Measurements from ENCODE around the gene COG7. TPM values are rescaled to one million over a fixed set of nuclear protein-coding genes. Genes with fewer than 3 reads are reported as not detected.
"Not testable (repeated sequence)": the region's sequence is repeated elsewhere in the genome, so short reads cannot be mapped to it uniquely, and the experiment has no call there.

The COG7 gene
- 10 to 100 TPM in 11 of 12 donors, not detected in 1; 10.7 to 28.9 (median 15.5) TPM for polyA plus RNA-seq (ENCODE audit: insufficient read length in 12 of 12)
- long read RNA-seq, donor 1, partial matches to known transcripts: 0 of 1 reads
- long read RNA-seq, donor 1, other reads (novel, unspliced or antisense): 0 of 1 reads
- long read RNA-seq, donor 2, partial matches to known transcripts: 0 of 4 reads
- long read RNA-seq, donor 2, other reads (novel, unspliced or antisense): 0 of 4 reads
- long read RNA-seq, donor 3, partial matches to known transcripts: 0 of 2 reads
- long read RNA-seq, donor 3, other reads (novel, unspliced or antisense): 0 of 2 reads
- long read RNA-seq, donor 4: 0 reads
- long read RNA-seq, donor 5, partial matches to known transcripts: 0 of 2 reads
- long read RNA-seq, donor 5, other reads (novel, unspliced or antisense): 0 of 2 reads
- long read RNA-seq, donor 6, partial matches to known transcripts: 0 of 3 reads
- long read RNA-seq, donor 6, other reads (novel, unspliced or antisense): 0 of 3 reads
- long read RNA-seq, donor 7, partial matches to known transcripts: 0 of 1 reads
- long read RNA-seq, donor 7, other reads (novel, unspliced or antisense): 0 of 1 reads
- long read RNA-seq, donor 8, transcript COG7-201 (17 exons, 2,926 nt): major isoform, 5 of 5 reads
- long read RNA-seq, donor 8, partial matches to known transcripts: 0 of 5 reads
- long read RNA-seq, donor 8, other reads (novel, unspliced or antisense): 0 of 5 reads
- long read RNA-seq, donor 9, partial matches to known transcripts: 0 of 2 reads
- long read RNA-seq, donor 9, other reads (novel, unspliced or antisense): 0 of 2 reads
- long read RNA-seq, donor 10, partial matches to known transcripts: 0 of 1 reads
- long read RNA-seq, donor 10, other reads (novel, unspliced or antisense): 0 of 1 reads
- long read RNA-seq, donor 11: 0 reads

DNA sequence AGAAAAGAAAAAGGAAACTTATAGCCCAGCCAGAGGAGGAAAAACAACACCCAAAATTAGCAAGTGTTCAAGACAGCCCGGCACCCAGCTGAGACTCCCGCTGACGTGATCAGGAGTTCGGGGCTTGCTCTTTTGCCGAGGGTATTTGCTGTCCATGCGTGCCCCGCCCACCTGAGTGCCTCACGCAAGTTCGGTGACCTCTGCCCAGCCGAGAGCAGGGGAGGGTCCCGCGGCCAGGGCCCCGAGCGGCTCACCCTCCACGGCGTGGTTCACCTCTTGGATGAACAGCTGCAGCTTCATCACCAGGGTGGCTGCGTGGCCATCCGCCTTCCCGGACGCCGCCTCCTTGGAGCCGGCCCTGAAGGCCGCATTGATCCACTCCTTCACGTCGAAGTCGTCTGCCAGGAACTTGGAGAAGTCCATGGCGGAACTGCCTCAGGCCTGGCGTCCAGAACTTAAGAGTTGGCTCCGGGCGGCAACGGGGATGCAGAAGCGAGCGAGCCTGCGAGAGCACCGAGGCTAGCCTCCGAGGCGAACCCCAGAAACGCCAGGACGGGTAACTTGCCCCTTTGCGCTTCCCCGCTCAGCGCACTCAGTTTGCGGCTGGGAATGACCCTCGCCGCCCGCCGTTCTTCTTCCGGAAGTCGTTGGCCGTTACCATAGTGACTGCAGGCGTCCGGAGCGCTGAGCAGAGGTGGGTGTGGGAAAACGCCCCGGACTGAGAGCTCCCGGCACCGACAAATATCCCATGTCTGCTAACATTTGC lies at the start of gene COG7:
Gene COG7 (minus strand): TSS at position 618 of the 766 bp plus-strand sequence. CDS start 195 bp downstream, at position 423.
- DNase-seq: peak; percentile 94

DNA sequence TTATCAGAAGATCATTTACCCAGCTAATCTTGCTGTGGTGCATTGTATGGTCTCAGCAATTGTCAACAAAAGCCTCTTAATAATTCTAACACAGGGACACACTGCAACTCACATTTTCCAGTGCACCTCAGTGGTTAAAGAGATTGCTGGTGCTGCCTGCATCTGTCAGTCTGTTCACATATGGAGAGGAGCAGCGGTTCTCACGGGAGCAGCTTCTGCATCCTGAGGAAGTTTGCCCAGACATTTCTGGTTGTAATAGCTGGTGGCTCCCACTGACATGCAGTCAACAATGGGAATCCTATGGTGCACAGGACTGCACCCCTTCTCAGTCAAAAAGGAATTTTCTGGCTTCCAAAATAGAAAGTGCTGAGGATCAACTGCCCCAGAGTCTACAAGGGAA lies 49.5 kb upstream of the COG7 start:
- DNase-seq: no peak

GRCh38 chr16:23501291-23501690 lies 48.3 kb upstream of the COG7 start:
- DNase-seq: no peak

GRCh38 chr16:23500862-23501225 lies 47.9 kb upstream of the COG7 start:
- DNase-seq: no peak

DNA sequence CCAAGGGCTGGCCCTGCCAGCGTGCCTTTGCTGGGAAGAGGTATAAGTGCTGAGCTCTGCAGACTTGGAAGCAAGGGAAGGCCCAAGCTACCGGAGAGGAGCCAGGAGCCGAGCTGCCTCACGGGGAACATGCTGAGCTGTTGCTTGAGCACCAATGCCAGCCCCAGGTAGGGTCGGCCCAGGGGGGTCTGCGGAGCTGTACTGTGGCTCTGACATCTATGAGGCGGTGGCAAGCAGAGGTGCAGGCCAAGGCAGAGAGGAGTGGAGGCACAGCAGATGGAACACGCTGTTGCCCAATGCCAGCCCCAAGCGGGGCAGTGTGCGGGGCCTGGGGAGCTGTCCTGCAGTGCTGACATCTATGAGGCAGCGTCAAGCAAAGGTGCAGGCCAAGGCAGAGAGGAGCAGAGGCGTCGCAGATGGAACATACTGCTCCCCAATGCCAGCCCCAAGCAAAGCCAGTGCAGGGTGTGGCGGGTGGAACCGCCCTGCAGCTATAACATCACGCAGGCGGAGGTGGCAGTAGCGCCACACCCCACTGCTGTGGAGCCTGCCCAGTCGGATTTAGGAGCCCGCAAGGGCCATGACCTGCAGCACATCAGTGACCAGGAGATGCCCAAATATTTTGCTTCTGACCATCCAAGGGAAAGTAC lies 47.3 kb upstream of the COG7 start:
- no peak for DNase-seq

DNA sequence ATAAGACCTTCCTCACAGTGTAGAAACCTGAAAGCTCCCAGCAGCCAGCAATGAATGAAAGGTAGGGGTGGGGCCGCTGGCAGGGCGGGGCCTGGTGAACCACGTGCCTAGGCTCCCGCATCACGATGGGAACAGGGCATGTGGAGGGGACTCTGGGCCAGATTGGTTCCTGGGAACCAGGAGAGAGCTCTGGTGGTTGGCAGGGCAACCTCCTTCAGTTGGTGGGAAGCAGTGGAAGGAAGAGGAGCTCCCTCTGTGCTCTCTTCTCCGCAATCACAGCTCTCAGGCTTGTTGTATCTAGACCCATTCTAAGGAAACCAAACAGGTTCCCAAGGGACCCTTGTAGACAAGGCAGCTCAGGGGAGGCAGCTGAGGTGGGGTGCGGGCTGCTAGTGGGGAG lies 46.8 kb upstream of the COG7 start:
- no peak for DNase-seq

DNA sequence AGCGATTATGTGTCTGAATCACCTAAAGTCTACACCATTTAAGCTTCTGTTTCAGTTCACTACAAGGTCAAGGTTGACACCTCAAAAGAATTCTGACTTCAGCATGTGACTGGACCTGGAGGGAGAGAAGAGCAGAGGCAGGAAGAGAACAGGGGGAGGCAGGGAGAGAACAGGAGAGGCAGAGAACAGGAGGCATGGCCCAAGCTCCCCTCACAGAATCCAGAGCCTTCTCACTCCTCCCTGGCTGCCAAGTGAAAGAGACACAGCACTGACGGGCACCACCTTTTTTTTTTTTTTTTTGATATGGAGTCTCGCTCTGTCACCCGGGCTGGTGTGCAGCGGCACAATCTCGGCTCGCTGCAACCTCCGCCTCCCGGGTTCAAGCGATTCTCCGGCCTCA lies 45.9 kb upstream of the COG7 start:
- no peak for DNase-seq

DNA sequence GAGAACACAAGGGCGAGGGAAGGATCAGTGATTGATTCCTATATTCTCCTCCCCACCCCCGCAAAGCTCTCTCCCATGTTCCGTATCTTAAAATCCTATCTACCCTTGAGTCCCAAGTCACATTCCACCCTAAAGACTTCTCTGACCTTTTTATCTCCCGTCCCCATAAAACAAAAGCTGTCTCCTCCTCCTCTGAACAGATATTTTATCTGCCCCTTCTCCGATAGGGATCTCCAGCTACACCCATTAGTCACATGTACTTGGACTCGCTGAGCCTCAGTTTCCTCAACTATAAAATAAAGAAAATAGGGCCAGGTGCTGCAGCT lies 44.5 kb upstream of the COG7 start:
- DNase-seq: no peak

DNA sequence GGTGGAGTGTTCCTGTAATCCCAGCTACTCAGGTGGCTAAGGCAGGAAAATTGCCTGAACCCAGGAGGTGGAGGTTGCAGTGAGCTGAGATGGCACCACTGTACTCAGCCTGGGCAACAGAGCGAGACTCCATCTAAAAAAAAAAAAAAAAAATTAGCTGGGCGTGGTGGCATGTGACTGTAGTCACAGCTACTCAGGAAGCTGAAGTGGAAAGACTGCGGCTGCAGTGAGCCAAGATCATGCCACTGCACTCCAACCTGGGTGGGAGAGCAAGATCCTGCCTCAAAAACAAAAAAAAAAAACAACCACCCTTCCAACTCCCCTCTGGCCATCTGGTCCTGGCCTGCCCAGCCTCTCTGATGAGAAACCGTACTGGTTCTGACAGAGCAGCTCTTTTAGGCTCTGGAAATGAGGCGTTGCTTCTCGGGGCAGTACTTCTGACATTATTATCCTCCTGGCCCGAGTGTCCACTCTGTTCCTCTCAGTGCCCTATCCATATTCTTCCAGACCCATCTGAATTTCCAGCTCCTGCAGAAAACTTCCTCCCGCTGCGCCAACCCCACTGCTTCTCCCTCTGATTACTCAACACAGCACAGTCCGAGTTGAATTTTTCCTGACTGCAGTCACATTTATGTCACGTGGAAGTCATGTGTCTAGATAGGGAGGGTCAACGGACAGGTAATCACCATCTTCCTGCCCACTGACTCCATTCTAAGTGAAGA lies 44.0 kb upstream of the COG7 start:
- DNase-seq: no peak

DNA sequence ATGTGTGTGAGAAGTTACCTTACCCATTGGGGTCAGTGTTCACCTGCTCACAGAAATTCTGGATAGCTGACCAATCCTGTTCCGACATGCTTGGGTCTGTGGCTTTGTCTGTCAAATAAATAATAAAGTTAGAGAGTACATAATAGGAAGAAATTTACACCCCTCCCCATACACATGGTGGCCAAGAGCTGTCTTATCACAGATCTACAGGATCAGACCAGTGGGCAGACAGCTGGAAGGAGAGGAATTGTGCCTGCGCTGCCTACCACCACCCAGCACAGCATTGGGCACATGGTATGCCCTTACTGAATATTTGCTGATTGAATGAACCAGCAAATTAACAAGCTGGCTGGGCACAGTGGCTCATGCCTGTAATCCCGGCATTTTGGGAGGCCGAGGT lies 42.7 kb upstream of the COG7 start:
- no peak for DNase-seq

DNA sequence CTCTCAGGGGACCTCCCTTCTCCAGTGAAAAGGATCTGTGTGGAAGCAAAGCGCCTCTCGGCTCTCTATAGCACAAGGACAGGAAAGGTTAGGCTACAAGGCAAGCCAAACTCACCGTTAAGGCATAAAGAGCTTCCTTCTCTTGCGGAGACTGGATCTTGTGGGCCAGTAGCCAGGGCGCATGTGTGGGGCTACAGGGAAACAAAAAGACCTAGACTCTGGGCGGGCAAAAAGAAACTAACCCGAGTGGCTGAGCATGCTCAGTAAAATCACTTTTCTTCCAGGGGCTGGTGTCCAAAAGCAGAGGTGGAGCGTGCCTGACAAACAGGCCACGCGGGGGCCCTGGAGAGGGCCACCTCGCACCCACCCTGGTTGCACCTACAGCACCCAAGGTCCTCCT lies 41.2 kb upstream of the COG7 start:
- DNase-seq: no peak

- DNase-seq: no peak
These were observed 38.8 kb upstream of the COG7 start for GRCh38 chr16:23491490-23492391.

DNA sequence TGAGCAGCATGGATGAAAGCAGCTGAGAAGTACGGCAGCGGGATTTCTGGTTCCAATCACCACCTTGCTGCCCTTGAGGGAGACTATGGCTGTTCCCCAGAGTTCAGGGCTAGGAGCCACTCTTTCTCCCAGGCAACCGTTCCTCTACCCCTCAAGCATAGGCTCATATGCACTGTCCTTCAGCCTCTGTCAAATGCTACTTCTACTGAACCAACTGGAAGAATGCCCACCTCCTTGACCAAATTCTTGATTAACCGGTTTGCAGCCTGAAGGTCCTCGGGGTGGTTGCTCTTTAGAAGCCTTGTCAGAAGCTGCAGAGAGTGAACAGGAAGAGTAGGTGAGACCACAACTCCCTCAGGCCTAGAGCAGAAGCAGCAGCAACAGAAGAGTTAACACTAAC lies 33.5 kb upstream of the COG7 start:
- no peak for DNase-seq

- DNase-seq: no peak
These were observed 32.9 kb upstream of the COG7 start for GRCh38 chr16:23485841-23486240.

DNA sequence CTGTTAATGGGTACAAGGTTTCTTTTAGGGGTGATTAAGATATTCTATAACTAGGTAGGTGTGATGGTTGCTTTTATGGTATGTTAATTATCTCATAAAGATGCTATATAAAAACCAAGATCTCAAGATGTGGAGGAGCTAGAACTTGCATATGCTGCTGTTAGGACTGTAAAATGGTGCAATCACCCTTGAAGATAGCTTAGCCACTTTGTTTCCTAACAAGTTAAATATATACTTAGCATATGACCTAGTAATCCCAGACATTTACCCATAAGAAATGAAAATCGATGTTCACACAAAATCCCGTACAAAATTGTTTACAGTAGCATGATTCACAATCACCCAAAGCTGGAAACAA lies 32.2 kb upstream of the COG7 start:
- DNase-seq: no peak

GRCh38 chr16:23484510-23485256 lies 31.7 kb upstream of the COG7 start:
- DNase-seq: no peak

DNA sequence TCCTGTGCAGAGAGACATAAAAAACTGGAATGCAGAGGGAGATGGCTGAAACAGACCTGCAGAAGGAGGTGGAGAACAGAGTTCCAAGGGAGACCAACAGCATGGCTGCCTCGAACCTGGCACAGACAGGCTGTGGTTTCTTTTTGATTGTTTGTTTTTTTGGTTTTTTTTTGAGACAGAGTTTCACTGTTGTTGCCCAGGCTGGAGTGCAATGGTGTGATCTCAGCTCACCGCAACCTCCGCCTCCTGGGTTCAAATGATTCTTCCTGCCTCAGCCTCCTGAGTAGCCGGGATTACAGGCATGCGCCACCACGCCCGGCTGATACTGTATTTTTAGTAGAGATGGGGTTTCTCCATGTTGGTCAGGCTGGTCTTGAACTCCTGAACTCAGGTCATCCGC lies 30.5 kb upstream of the COG7 start:
- not testable (repeated sequence) for DNase-seq

GRCh38 chr16:23482778-23483177 lies 29.8 kb upstream of the COG7 start:
- DNase-seq: no peak

GRCh38 chr16:23480257-23480656 lies 27.3 kb upstream of the COG7 start:
- no peak for DNase-seq

Measured in muscle of arm (tissue), 14 donors.